Stimulated activated CD8-positive, alpha-beta memory T cell treated with anti-CD3 and anti-CD28 coated beads, Interleukin-12 subunit alpha, Interleukin-12 subunit beta, amount 100 ng/mL, for 24 hours (primary cell): Measurements from ENCODE around the gene PARD3B.

Experiments used
- DNase-seq: peaks from one replicate; pipeline ENCODE4 v3.0.0-alpha.2; 2020; ENCODE audit errors: extremely low read depth

Gene PARD3B

GRCh38 chr2:204655626-204656025 is 110.4 kb downstream of the PARD3B start:
- DNase-seq = no peak

GRCh38 chr2:204657024-204657423 is 111.7 kb downstream of the PARD3B start:
- DNase-seq = no peak

GRCh38 chr2:204662956-204663355 is 117.7 kb downstream of the PARD3B start:
- DNase-seq = no peak

GRCh38 chr2:204663816-204664425 is 118.6 kb downstream of the PARD3B start:
- DNase-seq = no peak

- no peak for DNase-seq
Measured at GRCh38 chr2:204664708-204665121, 119.4 kb downstream of the PARD3B start.

GRCh38 chr2:204665207-204665606 is 119.9 kb downstream of the PARD3B start:
- DNase-seq = no peak

- no peak for DNase-seq
Measured at GRCh38 chr2:204665771-204666170, 120.5 kb downstream of the PARD3B start.

- DNase-seq = no peak
Measured at GRCh38 chr2:204667990-204668389, 122.7 kb downstream of the PARD3B start.

- no peak for DNase-seq
Measured at GRCh38 chr2:204669382-204669781, 124.1 kb downstream of the PARD3B start.

- no peak for DNase-seq
Measured at GRCh38 chr2:204670124-204670523, 124.8 kb downstream of the PARD3B start.

GRCh38 chr2:204670756-204671155 is 125.5 kb downstream of the PARD3B start:
- no peak for DNase-seq

GRCh38 chr2:204672772-204673171 is 127.5 kb downstream of the PARD3B start:
- no peak for DNase-seq

GRCh38 chr2:204673877-204674276 is 128.6 kb downstream of the PARD3B start:
- DNase-seq = no peak

- no peak for DNase-seq
Measured at GRCh38 chr2:204678031-204678430, 132.8 kb downstream of the PARD3B start.

- DNase-seq = no peak
Measured at GRCh38 chr2:204680576-204680975, 135.3 kb downstream of the PARD3B start.

- no peak for DNase-seq
Measured at GRCh38 chr2:204681412-204681811, 136.1 kb downstream of the PARD3B start.

GRCh38 chr2:204683384-204683783 is 138.1 kb downstream of the PARD3B start:
- DNase-seq = no peak

- no peak for DNase-seq
Measured at GRCh38 chr2:204686406-204686805, 141.1 kb downstream of the PARD3B start.

GRCh38 chr2:204687776-204688175 is 142.5 kb downstream of the PARD3B start:
- no peak for DNase-seq

GRCh38 chr2:204691911-204692510 is 146.7 kb downstream of the PARD3B start:
- no peak for DNase-seq

GRCh38 chr2:204692790-204693189 is 147.5 kb downstream of the PARD3B start:
- DNase-seq = no peak

GRCh38 chr2:204693262-204693661 is 148.0 kb downstream of the PARD3B start:
- DNase-seq = no peak

- no peak for DNase-seq
Measured at GRCh38 chr2:204695506-204695905, 150.2 kb downstream of the PARD3B start.

- DNase-seq = no peak
Measured at GRCh38 chr2:204696124-204696523, 150.8 kb downstream of the PARD3B start.
